H1 (cell line): ENCODE data around the gene HINT3. TPM values are rescaled to one million over a fixed set of nuclear protein-coding genes. Genes with fewer than 3 reads are reported as not detected.

Experiments used
- CTCF ChIA-PET: fragments of 300-600 bp; sonication (Branson Sonifier 250); formaldehyde crosslinking; loops from one replicate; lab custom pipeline; 2021; ENCODE audit not compliant: partially characterized antibody; lab: Charles Lee
- POLR2A ChIA-PET: fragments of 300-600 bp; sonication (Branson Sonifier 250); formaldehyde crosslinking; loops from one replicate; lab custom pipeline; 2021; ENCODE audit warnings: inconsistent platforms; ENCODE audit not compliant: partially characterized antibody; lab: Charles Lee
- DNase-seq, 2 experiments: peaks; one replicate each; pipeline versions ENCODE4 v3.0.0 to v3.0.0-alpha.2; 2010 to 2022; ENCODE audit warnings: low spot score in 2 of 2, low read depth in 1 of 2, mixed read lengths in 1 of 2
- FAIRE-seq: peaks from 2 replicates; lab custom pipeline; 2011; peaks lifted over from hg19 to GRCh38; lab: Jason Lieb, UNC
- H2AFZ ChIP-seq: 2 replicates; pipeline ENCODE4 v1.8.1; 2012; ENCODE audit warnings: low read length, inconsistent platforms
- H2AK5ac ChIP-seq: 2 replicates; pipeline ENCODE4 v1.6.1; 2013; ENCODE audit warnings: low read depth, low read length
- H2BK120ac ChIP-seq: replicated peaks from 2 replicates; pipeline ENCODE3; 2013; ENCODE audit warnings: low read depth, low read length, inconsistent platforms
- H2BK12ac ChIP-seq: 2 replicates; pipeline ENCODE4 v1.6.1; 2013; ENCODE audit warnings: low read depth, low read length
- H2BK15ac ChIP-seq: 2 replicates; pipeline ENCODE4 v1.6.1; 2013; ENCODE audit warnings: low read length
- H2BK20ac ChIP-seq: 2 replicates; pipeline ENCODE4 v1.6.1; 2013; ENCODE audit warnings: low read length
- H2BK5ac ChIP-seq: 2 replicates; pipeline ENCODE4 v1.6.1; 2013; ENCODE audit warnings: low read depth, low read length
- H3K14ac ChIP-seq: 2 replicates; pipeline ENCODE4 v1.6.1; 2013; ENCODE audit warnings: inconsistent platforms; ENCODE audit not compliant: insufficient read length
- H3K18ac ChIP-seq: 2 replicates; pipeline ENCODE4 v1.6.1; 2013; ENCODE audit warnings: low read length; ENCODE audit errors: extremely low read depth
- H3K23ac ChIP-seq: 2 replicates; pipeline ENCODE4 v1.6.1; 2013; ENCODE audit warnings: inconsistent platforms; ENCODE audit not compliant: insufficient read length
- H3K23me2 ChIP-seq: 2 replicates; pipeline ENCODE4 v1.6.1; 2013; ENCODE audit warnings: low read depth, low read length
- H3K27ac ChIP-seq: 2 replicates; pipeline ENCODE4 v1.6.1; 2011; ENCODE audit warnings: low read depth, low read length, inconsistent platforms
- H3K27me3 ChIP-seq, 4 experiments: replicated peaks in 1 of 4; 1 replicate in 1 of 4; 2 replicates in 3 of 4; pipeline versions ENCODE4 v1.6.1 to v1.8.1; 2011 to 2013; ENCODE audit warnings: low read length in 3 of 4, mild to moderate bottlenecking in 3 of 4, inconsistent platforms in 2 of 4, mixed read lengths in 2 of 4, moderate library complexity in 1 of 4; ENCODE audit not compliant: control insufficient read depth in 3 of 4, insufficient read depth in 3 of 4; ENCODE audit errors: extremely low read depth in 1 of 4
- H3K36me3 ChIP-seq, 4 experiments: 2 replicates each; pipeline versions ENCODE4 v1.6.1 to v1.8.1; 2011 to 2013; ENCODE audit warnings: mild to moderate bottlenecking in 4 of 4, low read length in 3 of 4, moderate library complexity in 2 of 4, control low read depth in 1 of 4, inconsistent platforms in 1 of 4; ENCODE audit not compliant: insufficient read depth in 4 of 4, control insufficient read depth in 2 of 4
- H3K4ac ChIP-seq: replicated peaks from 2 replicates; pipeline ENCODE3; 2013; ENCODE audit warnings: low read length, low read depth, mixed read lengths, inconsistent platforms; ENCODE audit not compliant: insufficient read length
- H3K4me1 ChIP-seq, 4 experiments: replicated peaks in 1 of 4; 1 replicate in 1 of 4; 2 replicates in 3 of 4; pipeline versions ENCODE4 v1.6.1 to v1.8.1; 2011 to 2013; ENCODE audit warnings: low read length in 3 of 4, inconsistent platforms in 2 of 4, mixed read lengths in 1 of 4; ENCODE audit not compliant: insufficient read depth in 4 of 4, control insufficient read depth in 3 of 4
- H3K4me2 ChIP-seq, 2 experiments: 2 replicates each; pipeline versions ENCODE4 v1.6.1 to v1.8.1; 2011 to 2013; ENCODE audit warnings: low read depth in 2 of 2, low read length in 2 of 2, control low read depth in 1 of 2, inconsistent platforms in 1 of 2, mild to moderate bottlenecking in 1 of 2; ENCODE audit not compliant: insufficient read depth in 1 of 2
- H3K4me3 ChIP-seq, 4 experiments: fragments of 200-600, 300-600 bp in 1 of 4; sonication (generic), shearing (Covaris generic), sonication (Bioruptor Twin) in 1 of 4; 2 replicates each; pipeline versions ENCODE4 v1.5.1 to v1.8.1; 2011 to 2016; ENCODE audit warnings: low read length in 4 of 4, low read depth in 3 of 4, control low read depth in 2 of 4, inconsistent platforms in 2 of 4, mild to moderate bottlenecking in 2 of 4, mixed read lengths in 1 of 4, moderate library complexity in 1 of 4; ENCODE audit not compliant: insufficient read depth in 2 of 4; ENCODE audit errors: extremely low read depth in 1 of 4
- H3K56ac ChIP-seq: replicated peaks from 2 replicates; pipeline ENCODE3; 2013; ENCODE audit warnings: low read depth, mild to moderate bottlenecking, mixed read lengths, low read length, inconsistent platforms; ENCODE audit not compliant: insufficient read length
- H3K79me1 ChIP-seq: 2 replicates; pipeline ENCODE4 v1.6.1; 2013; ENCODE audit warnings: low read depth, low read length, control low read depth
- H3K79me2 ChIP-seq, 2 experiments: 2 replicates each; pipeline versions ENCODE4 v1.6.1 to v1.8.1; 2012 to 2013; ENCODE audit warnings: low read length in 2 of 2, mild to moderate bottlenecking in 2 of 2, inconsistent platforms in 1 of 2; ENCODE audit not compliant: insufficient read depth in 2 of 2, control insufficient read depth in 1 of 2
- H3K9ac ChIP-seq, 4 experiments: replicated peaks in 1 of 4; 1 replicate in 1 of 4; 2 replicates in 3 of 4; pipeline versions ENCODE4 v1.6.1 to v1.8.1; 2011 to 2013; ENCODE audit warnings: low read depth in 3 of 4, low read length in 3 of 4, control low read depth in 2 of 4, mild to moderate bottlenecking in 2 of 4, moderate library complexity in 2 of 4, inconsistent platforms in 1 of 4; ENCODE audit errors: extremely low read depth in 1 of 4
- H3K9me3 ChIP-seq, 2 experiments: 2 replicates each; pipeline versions ENCODE4 v1.6.1 to v1.8.1; 2012 to 2013; ENCODE audit warnings: mild to moderate bottlenecking in 2 of 2, moderate library complexity in 2 of 2, control low read depth in 1 of 2, inconsistent platforms in 1 of 2, low read depth in 1 of 2, low read length in 1 of 2, mixed read lengths in 1 of 2; ENCODE audit not compliant: insufficient read depth in 2 of 2
- H4K20me1 ChIP-seq, 2 experiments: replicated peaks in 1 of 2; 2 replicates each; pipeline versions ENCODE3 to v1.8.1; 2011 to 2013; ENCODE audit warnings: inconsistent platforms in 2 of 2, low read length in 2 of 2, mild to moderate bottlenecking in 1 of 2; ENCODE audit not compliant: insufficient read depth in 2 of 2, control insufficient read depth in 1 of 2
- H4K5ac ChIP-seq: 2 replicates; pipeline ENCODE4 v1.6.1; 2013; ENCODE audit warnings: low read length, low read depth, mixed read lengths, inconsistent platforms; ENCODE audit not compliant: insufficient read length
- H4K8ac ChIP-seq: 2 replicates; pipeline ENCODE4 v1.8.0; 2013; ENCODE audit warnings: mild to moderate bottlenecking, moderate library complexity, low read length, inconsistent platforms; ENCODE audit not compliant: insufficient read depth; ENCODE audit errors: extremely low read depth
- H4K91ac ChIP-seq: replicated peaks from 2 replicates; pipeline ENCODE3; 2013; ENCODE audit warnings: low read length, mixed read lengths, inconsistent platforms; ENCODE audit not compliant: insufficient read length
- BACH1 ChIP-seq: IDR thresholded peaks from 2 replicates; pipeline ENCODE4 v1.6.1; 2012; ENCODE audit warnings: low read length, improper control_type of control experiment
- BRCA1 ChIP-seq: IDR thresholded peaks from 2 replicates; pipeline ENCODE4 v1.6.1; 2012; ENCODE audit warnings: low read depth, low read length, improper control_type of control experiment
- CBX5 ChIP-seq: fragments of 300-800, 300-1000 bp; sonication (generic); IDR thresholded peaks from 2 replicates; pipeline ENCODE4 v1.7.1; 2016; ENCODE audit warnings: antibody characterized with exemption, low read length, low read depth
- GABPA ChIP-seq: IDR thresholded peaks from 2 replicates; pipeline ENCODE4 v1.6.1; 2011; ENCODE audit warnings: mild to moderate bottlenecking, low read length, moderate library complexity, borderline replicate concordance; ENCODE audit not compliant: insufficient read depth
- KDM1A ChIP-seq: fragments of 200-600, 300-600 bp; sonication (generic); IDR thresholded peaks from 2 replicates; pipeline ENCODE4 v1.7.1; 2016; ENCODE audit warnings: mild to moderate bottlenecking, low read length, borderline replicate concordance
- PHF8 ChIP-seq: fragments of 200-600 bp; sonication (generic); conservative IDR thresholded peaks from 2 replicates; pipeline ENCODE4 v1.7.1; 2012; ENCODE audit warnings: low read depth, mild to moderate bottlenecking, inconsistent platforms, low read length, moderate library complexity
- POLR2A ChIP-seq, 2 experiments: IDR thresholded peaks; 1 replicate in 1 of 2; 2 replicates in 1 of 2; pipeline ENCODE4 v1.6.1; 2011; ENCODE audit warnings: low read depth in 2 of 2, low read length in 2 of 2, mild to moderate bottlenecking in 2 of 2; ENCODE audit errors: control extremely low read depth in 1 of 2
- RNF2 ChIP-seq: fragments of 200-900, 300-1000 bp; sonication (generic); IDR thresholded peaks from 2 replicates; pipeline ENCODE4 v1.7.1; 2016; ENCODE audit warnings: borderline replicate concordance, low read depth, mild to moderate bottlenecking, antibody characterized with exemption, low read length; ENCODE audit not compliant: poor library complexity, severe bottlenecking; ENCODE audit errors: missing control alignments
- RXRA ChIP-seq: IDR thresholded peaks from 2 replicates; pipeline ENCODE4 v1.6.1; 2011; ENCODE audit warnings: low read depth, mild to moderate bottlenecking, low read length, moderate library complexity; ENCODE audit not compliant: insufficient read depth
- SIN3A ChIP-seq, 2 experiments: IDR thresholded peaks in 1 of 2; conservative IDR thresholded peaks in 1 of 2; 2 replicates each; pipeline ENCODE4 v1.6.1; 2011 to 2012; ENCODE audit warnings: low read length in 2 of 2, improper control_type of control experiment in 1 of 2, low read depth in 1 of 2, mild to moderate bottlenecking in 1 of 2
- SIRT6 ChIP-seq: IDR thresholded peaks from one replicate; pipeline ENCODE4 v1.7.1; 2012; ENCODE audit warnings: low read length, inconsistent platforms
- SP2 ChIP-seq: IDR thresholded peaks from 2 replicates; pipeline ENCODE4 v1.6.1; 2012; ENCODE audit warnings: mild to moderate bottlenecking, low read length, inconsistent platforms
- TAF7 ChIP-seq: optimal IDR thresholded peaks from 2 replicates; pipeline ENCODE3; 2011; ENCODE audit warnings: low read depth, mild to moderate bottlenecking, inconsistent platforms, low read length, moderate library complexity, borderline replicate concordance
- YY1 ChIP-seq: IDR thresholded peaks from 2 replicates; pipeline ENCODE4 v1.6.1; 2011; ENCODE audit warnings: low read depth, mild to moderate bottlenecking, low read length
- WGBS, 2 experiments: shearing (Covaris generic) in 1 of 2; methylation state at CpG; one replicate each; pipeline versions ENCODE4 v1.1.6 to v1.1.7; 2013 to 2015; ENCODE audit warnings: low lambda C conversion rate in 2 of 2, mixed read lengths in 2 of 2, inconsistent platforms in 1 of 2, low coverage in 1 of 2, missing lambda C conversion rate in 1 of 2; ENCODE audit not compliant: insufficient replicate concordance in 2 of 2, insufficient coverage in 1 of 2, insufficient read length in 1 of 2; ENCODE audit errors: extremely low coverage in 1 of 2, missing lambda C conversion rate in 1 of 2; 5-methylcytosine and 5-hydroxymethylcytosine counted together
- polyA plus RNA-seq, 7 experiments: library from polyadenylated mRNA; depleted of rRNA in 3 of 7; stranded (reverse) in 5 of 7; unstranded in 2 of 7; fragments of >200 nt in 5 of 7; fragments of 200-250 nt in 2 of 7; gene quantifications; 1 replicate in 5 of 7; 2 replicates in 1 of 7; 4 replicates in 1 of 7; pipeline versions ENCODE4 v1.2.1 to v1.2.3, GENCODE V29; 2011 to 2013; ENCODE audit warnings: missing spikeins in 2 of 7, mixed read lengths in 2 of 7
- total RNA-seq: library from RNA; stranded (reverse); fragmentation: NEBNext Ultra II Directional; extraction: Animal tissue kit (Norgen Biotek cat#: 25700); gene quantifications from 2 replicates; pipeline ENCODE4 v1.2.1, GENCODE V29; 2021

Gene HINT3
- total and polyA plus RNA-seq, 2 of the 8 experiments (the other 6 are each of a cell fraction or from before 2014, with no cell fraction given), result 1.2 to 7.8 TPM

GRCh38 chr6:125985979-125986300 lies 29.4 kb downstream of the HINT3 start:
- H3K4ac ChIP-seq, result peak overlapping the region; percentile 69
- H2AFZ ChIP-seq, result peak overlapping the region; percentile 95
- H3K56ac ChIP-seq, result no peak overlapping the region
- peak overlapping the region; percentile 89 to 97 (median 90) for H3K4me3 ChIP-seq
- no peaks in the 10 kb centered on the region for H4K20me1 ChIP-seq
- peaks cover 3 to 52% of the 10 kb centered on the region in 2 experiments; a peak in 3 of 4 replicates for H3K79me2 ChIP-seq
- H2BK120ac ChIP-seq, result peak overlapping the region; percentile 65
- peak overlapping the region; percentile 64; the same call in 1 of the 2 replicates for H3K18ac ChIP-seq
- H3K9ac ChIP-seq, result peak overlapping the region; percentile 58 to 97 (median 92)
- H2BK20ac ChIP-seq, result no peak overlapping the region
- peak overlapping the region; percentile 83 for H2BK5ac ChIP-seq
- H3K4me2 ChIP-seq, result peak overlapping the region; percentile 78 to 90
- WGBS, 2 experiments, result 5% methylated on average over 3 of the region's 3 CpGs; no CpG with 5 or more reads in 1 of the 2 experiments
- ChIA-PET POLR2A (interaction anchor here (0.6 to 2.0 kb wide), 13 partner anchors 10 to 623 kb away, joined by 3 to 19 read pairs (median 4); partner anchors contain the start of genes HINT3 and NCOA7), CTCF (interaction anchor here (0.6 to 2.8 kb wide), 9 partner anchors 8 to 1200 kb away, joined by 3 to 18 read pairs (median 4); no protein-coding TSS in a partner anchor)
- no peak overlapping the region for H2BK15ac ChIP-seq
- no peaks in the 10 kb centered on the region; the same call in 1 of the 2 replicates for H3K79me1 ChIP-seq
- H2AK5ac ChIP-seq, result no peak overlapping the region
- FAIRE-seq (no peak), DNase-seq (no peak)
- no peak overlapping the region; the same call in 1 of the 2 replicates for H2BK12ac ChIP-seq
- peaks cover 0 to 10% (median 3%) of the 10 kb centered on the region in 4 experiments; a peak in 4 of 7 replicates for H3K4me1 ChIP-seq
- H3K9me3 ChIP-seq, result no peaks in the 10 kb centered on the region
- H4K8ac ChIP-seq, result no peak overlapping the region
- peak overlapping the region; percentile 84 for H4K5ac ChIP-seq
- H3K27ac ChIP-seq, result peak overlapping the region; percentile 82
- peaks cover 11% of the 10 kb centered on the region for H3K23me2 ChIP-seq
- H3K36me3 ChIP-seq, result no peaks in the 10 kb centered on the region
- H3K23ac ChIP-seq, result no peak overlapping the region
- H4K91ac ChIP-seq, result peak overlapping the region; percentile 79
- no peaks in the 10 kb centered on the region for H3K27me3 ChIP-seq
- no peak overlapping the region for H3K14ac ChIP-seq
- TF ChIP-seq BRCA1 (no peak), PHF8 (no peak), RXRA (no peak), GABPA (no peak), SP2 (no peak), POLR2A (IDR thresholded peaks at IDR 0.05; ENCODE audit: control extremely low read depth in 1 of 2, low read depth in 2 of 2, low read length in 2 of 2) (no peak), TAF7 (no peak), RNF2 (no peak), KDM1A (no peak), SIN3A (conservative IDR thresholded peaks at IDR 0.05 in 1 of 2, IDR thresholded peaks at IDR 0.05 in 1 of 2; ENCODE audit: low read depth in 1 of 2, low read length in 2 of 2) (no peak), SIRT6 (no peak), YY1 (no peak), CBX5 (no peak), BACH1 (no peak)
